ENCODE data around the gene FLCN. TPM values are rescaled to one million over a fixed set of nuclear protein-coding genes. Genes with fewer than 3 reads are reported as not detected.

FLCN gene
- total RNA-seq, 2 experiments from 2014 or later: 15.4 to 17.2 TPM

GRCh38 chr17:17190188-17190587, 46.8 kb downstream of the FLCN start:
- no peak for TF ChIP-seq CTCF (IDR thresholded peaks at IDR 0.05)
- peaks cover 1% of the 10 kb centered on the region for H3K36me3 Mint-ChIP-seq (ENCODE audit: low read depth)
- no peak overlapping the region for H3K4me3 Mint-ChIP-seq
- H3K9me3 Mint-ChIP-seq: no peaks in the 10 kb centered on the region
- H3K27me3 Mint-ChIP-seq: no peaks in the 10 kb centered on the region
- ChIA-PET POLR2A (interaction anchor here (0.6 kb wide), 1 partner anchor 55 kb away, joined by 3 read pairs; no protein-coding TSS in a partner anchor), CTCF (interaction anchor here (1.1 to 1.5 kb wide), 3 partner anchors 11 to 307 kb away, joined by 3 to 4 read pairs (median 4); no protein-coding TSS in a partner anchor)
- intact Hi-C loops (cut with micrococcal nuclease): no loop called here
- no peak overlapping the region for H3K27ac Mint-ChIP-seq
- DNase-seq (no peak), ATAC-seq (no peak)
- H3K4me1 Mint-ChIP-seq (ENCODE audit: low read depth): peaks cover 15% of the 10 kb centered on the region

GRCh38 chr17:17189559-17189958, 47.4 kb downstream of the FLCN start:
- DNase-seq (no peak), ATAC-seq (no peak)
- Mint-ChIP-seq H3K27ac (no peak overlapping the region), H3K9me3 (no peaks in the 10 kb centered on the region), H3K36me3 (ENCODE audit: low read depth) (peaks cover 3% of the 10 kb centered on the region), H3K27me3 (no peaks in the 10 kb centered on the region), H3K4me1 (ENCODE audit: low read depth) (peaks cover 21% of the 10 kb centered on the region), H3K4me3 (no peak overlapping the region)
- ChIA-PET POLR2A (interaction anchor here (1.3 kb wide), 1 partner anchor 11 kb away, joined by 3 read pairs; no protein-coding TSS in a partner anchor), CTCF (interaction anchor here (1.3 to 1.5 kb wide), 2 partner anchors 10 to 14 kb away, joined by 3 to 4 read pairs; no protein-coding TSS in a partner anchor)
- intact Hi-C loops (cut with micrococcal nuclease): no loop called here
- TF ChIP-seq CTCF (IDR thresholded peaks at IDR 0.05): no peak

- intact Hi-C loops (cut with micrococcal nuclease): no loop called here
Observed at GRCh38 chr17:17188586-17188985, 48.4 kb downstream of the FLCN start.

GRCh38 chr17:17186551-17187505, 50.1 kb downstream of the FLCN start:
- Mint-ChIP-seq H3K9me3 (no peaks in the 10 kb centered on the region), H3K4me1 (ENCODE audit: low read depth) (peaks cover 47% of the 10 kb centered on the region), H3K27ac (peak overlapping the region; percentile 58), H3K4me3 (no peak overlapping the region), H3K27me3 (no peaks in the 10 kb centered on the region), H3K36me3 (ENCODE audit: low read depth) (peaks cover 17% of the 10 kb centered on the region)
- DNase-seq (no peak), ATAC-seq (no peak)
- TF ChIP-seq CTCF (IDR thresholded peaks at IDR 0.05): no peak
- intact Hi-C loops (cut with micrococcal nuclease): no loop called here
- ChIA-PET POLR2A (no interaction called here), CTCF (interaction anchor here (1.0 to 1.4 kb wide), 2 partner anchors 11 to 49 kb away, joined by 3 read pairs; no protein-coding TSS in a partner anchor)

More at GRCh38 chr17:17188586-17188985, 48.4 kb downstream of the FLCN start:
- no peaks in the 10 kb centered on the region for H3K27me3 Mint-ChIP-seq
- H3K4me3 Mint-ChIP-seq: no peak overlapping the region
- H3K27ac Mint-ChIP-seq: no peak overlapping the region
- peaks cover 10% of the 10 kb centered on the region for H3K36me3 Mint-ChIP-seq (ENCODE audit: low read depth)
- ATAC-seq (no peak), DNase-seq (no peak)
- H3K9me3 Mint-ChIP-seq: no peaks in the 10 kb centered on the region
- no peak for TF ChIP-seq CTCF (IDR thresholded peaks at IDR 0.05)
- CTCF ChIA-PET: interaction anchor here (1.3 kb wide), 1 partner anchor 11 kb away, joined by 3 read pairs; no protein-coding TSS in a partner anchor
- POLR2A ChIA-PET: interaction anchor here (0.5 to 1.3 kb wide), 2 partner anchors 12 to 190 kb away, joined by 3 read pairs; no protein-coding TSS in a partner anchor
- H3K4me1 Mint-ChIP-seq (ENCODE audit: low read depth): peaks cover 31% of the 10 kb centered on the region

Data from activated CD8-positive, alpha-beta T cell treated with anti-CD3 and anti-CD28 coated beads for 36 hours (primary cell).